IMR-90 (cell line): ENCODE measurements around the gene GABRB1.

ENCODE experiments used
- BHLHE40 ChIP-seq: fragments of 150-350 bp; IDR thresholded peaks from 2 replicates; pipeline ENCODE4 v1.6.1; 2016; ENCODE audit warnings: mild to moderate bottlenecking, low read depth, low read length
- CHD1 ChIP-seq: IDR thresholded peaks from 2 replicates; pipeline ENCODE4 v1.6.1; 2012; ENCODE audit warnings: low read depth, low read length, improper control_type of control experiment
- POLR2A ChIP-seq: IDR thresholded peaks from 2 replicates; pipeline ENCODE4 v1.6.1; 2012; ENCODE audit warnings: mild to moderate bottlenecking, low read depth, low read length

GRCh38 chr4:47386146-47386545 is 354.8 kb downstream of the GABRB1 start:
- TF ChIP-seq BHLHE40: no peak
- no peak for TF ChIP-seq CHD1
- TF ChIP-seq POLR2A: no peak
